ENCODE measurements around the gene ETS1.

DNA sequence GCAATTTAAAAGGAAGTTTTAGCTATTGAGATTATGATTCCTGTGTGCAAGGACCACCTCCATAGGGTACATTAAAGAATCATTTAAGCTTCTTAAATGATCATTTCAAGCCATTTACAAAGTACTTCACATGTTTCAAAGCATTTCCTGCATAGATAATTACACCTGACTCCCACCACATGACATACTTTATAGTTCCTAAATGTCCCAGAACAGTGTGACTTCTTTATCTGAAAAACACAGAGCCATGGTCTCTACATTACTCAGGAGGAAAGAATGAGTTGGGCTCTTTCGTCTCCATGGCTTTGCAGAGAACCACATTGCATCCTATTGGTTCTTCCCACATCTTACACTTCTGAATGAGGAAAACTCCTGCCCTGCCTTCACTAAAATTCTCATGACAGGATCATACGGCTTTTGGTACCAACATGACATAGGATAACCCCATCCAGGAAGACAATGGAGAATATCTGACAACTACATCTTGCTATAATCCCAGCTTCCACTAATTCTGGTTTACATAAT, 88.6 kb downstream of the ETS1 start:
- TF ChIP-seq SCRT2 (tag by site-specific recombination; IDR thresholded peaks at IDR 0.05) (no peak), ZNF837 (tag by site-specific recombination; IDR thresholded peaks at IDR 0.05) (no peak), SALL2 (tag by site-specific recombination; IDR thresholded peaks at IDR 0.05; ENCODE audit: borderline replicate concordance) (no peak), ZNF585B (tag by site-specific recombination; IDR thresholded peaks at IDR 0.05) (no peak)
- TF ChIP-seq, protein P1, sequence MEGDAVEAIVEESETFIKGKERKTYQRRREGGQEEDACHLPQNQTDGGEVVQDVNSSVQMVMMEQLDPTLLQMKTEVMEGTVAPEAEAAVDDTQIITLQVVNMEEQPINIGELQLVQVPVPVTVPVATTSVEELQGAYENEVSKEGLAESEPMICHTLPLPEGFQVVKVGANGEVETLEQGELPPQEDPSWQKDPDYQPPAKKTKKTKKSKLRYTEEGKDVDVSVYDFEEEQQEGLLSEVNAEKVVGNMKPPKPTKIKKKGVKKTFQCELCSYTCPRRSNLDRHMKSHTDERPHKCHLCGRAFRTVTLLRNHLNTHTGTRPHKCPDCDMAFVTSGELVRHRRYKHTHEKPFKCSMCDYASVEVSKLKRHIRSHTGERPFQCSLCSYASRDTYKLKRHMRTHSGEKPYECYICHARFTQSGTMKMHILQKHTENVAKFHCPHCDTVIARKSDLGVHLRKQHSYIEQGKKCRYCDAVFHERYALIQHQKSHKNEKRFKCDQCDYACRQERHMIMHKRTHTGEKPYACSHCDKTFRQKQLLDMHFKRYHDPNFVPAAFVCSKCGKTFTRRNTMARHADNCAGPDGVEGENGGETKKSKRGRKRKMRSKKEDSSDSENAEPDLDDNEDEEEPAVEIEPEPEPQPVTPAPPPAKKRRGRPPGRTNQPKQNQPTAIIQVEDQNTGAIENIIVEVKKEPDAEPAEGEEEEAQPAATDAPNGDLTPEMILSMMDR (tag by site-specific recombination; IDR thresholded peaks at IDR 0.05): no peak

Measured in HEK293 (cell line).